NB4 (cell line): ENCODE measurements around the gene STIM1.

Source experiments
- MYC ChIP-seq: IDR thresholded peaks from 2 replicates; pipeline ENCODE4 v1.6.1; 2011; ENCODE audit warnings: low read depth, low read length
- POLR2A ChIP-seq: IDR thresholded peaks from 2 replicates; pipeline ENCODE4 v1.6.1; 2011; ENCODE audit warnings: mild to moderate bottlenecking; ENCODE audit not compliant: insufficient read length; ENCODE audit errors: extremely low read depth
- TF ChIP-seq, protein P1 (sequence below): IDR thresholded peaks from one replicate; pipeline ENCODE4 v1.5.1; 2012; ENCODE audit warnings: low read depth, low read length
- TF ChIP-seq, protein P2 (sequence below): IDR thresholded peaks from 2 replicates; pipeline ENCODE4 v1.6.1; 2011; ENCODE audit warnings: low read depth, low read length

DNA sequence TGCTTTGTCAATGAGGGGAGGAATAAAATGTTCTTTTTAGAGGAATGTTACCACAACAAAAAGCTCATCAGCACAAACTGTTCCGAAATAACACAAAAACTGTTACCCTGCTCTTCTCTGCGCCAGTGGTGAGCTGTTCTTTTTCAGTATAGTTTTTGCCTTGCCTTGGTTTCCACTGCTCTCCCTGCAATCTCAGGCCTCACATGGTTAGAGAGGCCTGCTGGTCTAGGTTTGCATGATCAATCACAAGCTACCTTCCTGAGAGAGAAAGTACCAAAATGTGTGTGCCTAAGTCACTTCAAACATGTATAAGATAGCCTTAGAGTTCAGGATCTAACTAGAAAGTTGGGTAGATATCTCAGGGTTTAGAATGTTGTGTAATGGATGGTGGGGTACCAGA is 114.6 kb downstream of the STIM1 start:
- TF ChIP-seq, protein P1, sequence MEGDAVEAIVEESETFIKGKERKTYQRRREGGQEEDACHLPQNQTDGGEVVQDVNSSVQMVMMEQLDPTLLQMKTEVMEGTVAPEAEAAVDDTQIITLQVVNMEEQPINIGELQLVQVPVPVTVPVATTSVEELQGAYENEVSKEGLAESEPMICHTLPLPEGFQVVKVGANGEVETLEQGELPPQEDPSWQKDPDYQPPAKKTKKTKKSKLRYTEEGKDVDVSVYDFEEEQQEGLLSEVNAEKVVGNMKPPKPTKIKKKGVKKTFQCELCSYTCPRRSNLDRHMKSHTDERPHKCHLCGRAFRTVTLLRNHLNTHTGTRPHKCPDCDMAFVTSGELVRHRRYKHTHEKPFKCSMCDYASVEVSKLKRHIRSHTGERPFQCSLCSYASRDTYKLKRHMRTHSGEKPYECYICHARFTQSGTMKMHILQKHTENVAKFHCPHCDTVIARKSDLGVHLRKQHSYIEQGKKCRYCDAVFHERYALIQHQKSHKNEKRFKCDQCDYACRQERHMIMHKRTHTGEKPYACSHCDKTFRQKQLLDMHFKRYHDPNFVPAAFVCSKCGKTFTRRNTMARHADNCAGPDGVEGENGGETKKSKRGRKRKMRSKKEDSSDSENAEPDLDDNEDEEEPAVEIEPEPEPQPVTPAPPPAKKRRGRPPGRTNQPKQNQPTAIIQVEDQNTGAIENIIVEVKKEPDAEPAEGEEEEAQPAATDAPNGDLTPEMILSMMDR, result no peak
- TF ChIP-seq POLR2A (no peak), MYC (no peak)
- TF ChIP-seq, protein P2, sequence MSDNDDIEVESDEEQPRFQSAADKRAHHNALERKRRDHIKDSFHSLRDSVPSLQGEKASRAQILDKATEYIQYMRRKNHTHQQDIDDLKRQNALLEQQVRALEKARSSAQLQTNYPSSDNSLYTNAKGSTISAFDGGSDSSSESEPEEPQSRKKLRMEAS, result no peak
